Non-pigmented ciliary epithelial cell (primary cell): ENCODE results near the gene PLCL1.

Experiments
- DNase-seq: peaks from one replicate; pipeline ENCODE4 v3.0.0-alpha.2; 2010; ENCODE audit warnings: low read depth

PLCL1 gene

GRCh38 chr2:197927994-197928393 is 123.6 kb downstream of the PLCL1 start:
- DNase-seq, result no peak

- no peak for DNase-seq
Observed at GRCh38 chr2:197929008-197929885, 124.9 kb downstream of the PLCL1 start.

- no peak for DNase-seq
Observed at GRCh38 chr2:197929886-197930227, 125.5 kb downstream of the PLCL1 start.

- no peak for DNase-seq
Observed at GRCh38 chr2:197930570-197931278, 126.3 kb downstream of the PLCL1 start.

GRCh38 chr2:197931661-197932312 is 127.4 kb downstream of the PLCL1 start:
- DNase-seq, result no peak

GRCh38 chr2:197932374-197932773 is 128.0 kb downstream of the PLCL1 start:
- DNase-seq, result no peak

GRCh38 chr2:197934261-197934933 is 130.0 kb downstream of the PLCL1 start:
- no peak for DNase-seq

GRCh38 chr2:197934934-197935289 is 130.5 kb downstream of the PLCL1 start:
- DNase-seq, result no peak

- no peak for DNase-seq
Observed at GRCh38 chr2:197937814-197938213, 133.4 kb downstream of the PLCL1 start.

- DNase-seq, result no peak
Observed at GRCh38 chr2:197938555-197938954, 134.2 kb downstream of the PLCL1 start.

- no peak for DNase-seq
Observed at GRCh38 chr2:197939787-197940186, 135.4 kb downstream of the PLCL1 start.

- DNase-seq, result no peak
Observed at GRCh38 chr2:197940382-197940781, 136.0 kb downstream of the PLCL1 start.

- no peak for DNase-seq
Observed at GRCh38 chr2:197941715-197942114, 137.3 kb downstream of the PLCL1 start.

GRCh38 chr2:197943731-197944130 is 139.3 kb downstream of the PLCL1 start:
- no peak for DNase-seq

GRCh38 chr2:197944416-197945096 is 140.2 kb downstream of the PLCL1 start:
- DNase-seq, result no peak

- DNase-seq, result no peak
Observed at GRCh38 chr2:197946562-197946961, 142.2 kb downstream of the PLCL1 start.

- no peak for DNase-seq
Observed at GRCh38 chr2:197947219-197947757, 142.9 kb downstream of the PLCL1 start.

GRCh38 chr2:197949224-197949623 is 144.8 kb downstream of the PLCL1 start:
- DNase-seq, result no peak

GRCh38 chr2:197950006-197950405 is 145.6 kb downstream of the PLCL1 start:
- no peak for DNase-seq

GRCh38 chr2:197950724-197951123 is 146.3 kb downstream of the PLCL1 start:
- no peak for DNase-seq

- DNase-seq, result no peak
Observed at GRCh38 chr2:197952540-197953202, 148.3 kb downstream of the PLCL1 start.
